COLO668 (cell line): ENCODE data around the gene CACNA1S.

ENCODE experiments used
- DNase-seq: peaks from one replicate; lab custom pipeline; 2025; ENCODE audit not compliant: unreplicated experiment; lab: John Stamatoyannopoulos, UW

The CACNA1S gene

DNA sequence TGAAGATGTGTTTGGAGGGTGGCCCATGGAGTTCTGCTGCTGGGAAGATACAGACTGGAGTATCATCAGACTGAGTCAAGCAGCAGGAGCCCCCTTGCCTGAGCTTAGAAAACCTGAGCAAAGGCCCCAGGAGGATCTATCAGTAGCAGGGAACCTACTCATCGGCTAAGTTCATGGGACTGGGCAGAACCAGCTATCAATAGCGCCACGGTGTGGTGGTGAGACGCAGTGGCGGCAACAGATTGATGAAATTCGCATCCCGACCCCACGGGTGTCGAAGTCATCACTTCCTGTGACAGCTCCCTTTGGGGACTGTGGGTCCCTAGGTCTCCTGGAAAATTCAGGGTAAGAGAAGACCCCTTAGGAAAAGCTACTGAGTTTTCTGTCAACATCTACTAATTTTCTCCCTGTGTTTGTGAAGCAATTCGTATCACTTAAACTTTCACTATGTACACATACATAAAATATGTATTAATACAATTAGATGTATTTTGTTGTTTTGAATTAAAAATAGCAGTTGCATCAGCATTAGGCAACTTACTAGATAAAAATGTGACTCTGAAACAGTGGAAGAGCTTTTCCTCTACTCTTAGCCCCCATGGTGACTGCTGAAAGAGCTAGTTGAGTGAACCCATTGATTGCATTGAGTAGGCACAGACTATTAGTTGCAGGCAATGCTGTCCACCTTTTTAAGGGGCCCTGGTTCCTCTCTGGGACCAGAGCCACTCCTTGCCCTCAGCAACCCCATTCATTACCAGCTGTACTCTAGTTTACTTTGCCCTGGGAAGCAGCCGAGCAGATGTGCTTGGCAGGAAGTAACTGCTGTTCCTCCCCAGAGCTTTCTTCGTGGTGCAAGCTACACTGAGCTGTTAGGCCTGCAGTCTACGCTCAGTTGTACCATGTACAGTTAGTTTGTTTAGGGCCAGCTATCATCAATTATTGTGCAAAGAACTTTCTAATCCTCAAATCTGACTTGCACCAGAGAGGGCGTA lies 7.3 kb upstream of the CACNA1S start:
- DNase-seq, result peak; percentile 39

DNA sequence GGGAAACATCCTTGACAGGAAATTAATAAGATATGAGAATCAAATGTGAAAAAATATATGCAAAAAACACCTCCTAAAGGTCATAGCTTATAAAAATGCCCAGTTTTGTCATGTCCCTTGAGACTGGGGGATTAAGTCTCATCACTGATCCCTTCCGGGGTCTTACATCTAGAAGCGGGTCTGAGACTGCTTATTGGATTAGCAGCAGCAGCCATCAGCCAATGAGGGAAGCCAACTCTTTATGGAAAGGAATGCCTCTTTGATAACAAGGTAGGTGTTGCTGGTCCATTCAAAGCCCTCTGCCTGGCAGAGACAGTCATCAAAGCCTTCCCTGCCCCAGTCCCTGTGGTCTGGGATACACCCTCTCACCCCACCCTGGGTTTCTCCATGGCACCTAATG lies 3.9 kb upstream of the CACNA1S start:
- no peak for DNase-seq

GRCh38 chr1:201115390-201115937 lies 3.2 kb upstream of the CACNA1S start:
- no peak for DNase-seq

GRCh38 chr1:201114245-201115131 lies 2.3 kb upstream of the CACNA1S start:
- peak; percentile 93 for DNase-seq

- no peak for DNase-seq
Measured at GRCh38 chr1:201113451-201114244, 1.4 kb upstream of the CACNA1S start.

DNA sequence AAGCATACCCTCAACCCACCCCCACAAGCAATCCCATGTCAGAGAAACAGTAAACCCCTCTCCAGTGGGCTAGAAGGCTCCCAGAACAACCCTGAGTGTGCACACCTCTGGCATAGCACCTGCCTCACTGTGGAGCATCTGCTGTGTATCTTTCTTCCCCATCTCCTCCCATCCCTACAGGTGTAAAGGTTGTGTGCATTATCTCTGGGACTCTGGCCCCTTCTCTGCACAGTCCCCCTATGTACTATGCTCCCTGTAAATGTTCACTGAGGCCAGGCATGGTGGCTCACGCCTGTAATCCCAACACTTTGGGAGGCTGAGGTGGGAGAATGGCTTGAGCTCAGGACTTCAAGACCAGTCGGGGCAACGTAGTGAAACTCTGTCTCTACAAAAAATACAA lies 700 bp upstream of the CACNA1S start:
- no peak for DNase-seq

GRCh38 chr1:201111672-201112071 lies 554 bp downstream of the CACNA1S start:
- no peak for DNase-seq

- no peak for DNase-seq
Measured at GRCh38 chr1:201111156-201111555, 1.1 kb downstream of the CACNA1S start.

DNA sequence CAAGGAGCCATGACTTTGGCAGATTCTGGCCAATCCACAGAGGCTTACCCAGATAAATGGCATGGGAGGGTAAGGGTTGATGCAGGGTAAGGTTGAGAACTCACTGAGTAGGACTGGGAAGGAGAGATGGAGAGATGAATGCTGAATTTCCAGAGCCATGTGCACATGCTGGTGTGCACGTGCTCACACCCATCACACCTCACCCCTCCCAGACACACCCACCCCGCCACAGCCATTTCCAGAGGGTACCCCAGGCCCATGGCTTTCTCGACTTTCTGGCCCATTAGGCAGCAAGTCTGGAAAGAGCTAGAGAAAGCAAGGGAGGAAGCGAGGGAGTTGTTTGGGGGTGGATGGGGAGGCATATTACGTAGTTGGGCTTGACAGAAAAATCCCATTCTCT lies 1.6 kb downstream of the CACNA1S start:
- no peak for DNase-seq

GRCh38 chr1:201110138-201110537 lies 2.1 kb downstream of the CACNA1S start:
- DNase-seq, result no peak

DNA sequence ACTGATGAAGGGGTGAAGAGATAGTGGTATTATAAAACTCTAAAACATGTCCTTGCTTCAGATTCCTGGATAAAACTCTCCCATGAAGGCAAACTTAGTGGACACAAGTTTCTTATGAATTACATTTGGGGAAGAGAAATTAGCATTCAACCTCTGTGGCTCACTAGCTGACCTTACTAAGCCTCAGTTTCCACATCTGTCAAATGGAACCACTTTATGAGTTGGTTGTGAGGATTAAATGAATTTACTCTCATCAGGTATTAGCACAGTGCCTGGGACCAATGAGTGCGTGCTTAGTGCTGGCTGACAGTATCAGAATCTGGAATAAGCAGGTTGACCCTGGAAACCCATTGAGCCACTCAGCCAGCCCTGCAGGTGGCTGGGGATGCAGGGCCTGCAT lies 2.6 kb downstream of the CACNA1S start:
- DNase-seq, result no peak

GRCh38 chr1:201108614-201109013 lies 3.6 kb downstream of the CACNA1S start:
- DNase-seq, result peak; percentile 69

- no peak for DNase-seq
Measured at GRCh38 chr1:201105688-201106087, 6.5 kb downstream of the CACNA1S start.

GRCh38 chr1:201104141-201104540 lies 8.1 kb downstream of the CACNA1S start:
- no peak for DNase-seq

DNA sequence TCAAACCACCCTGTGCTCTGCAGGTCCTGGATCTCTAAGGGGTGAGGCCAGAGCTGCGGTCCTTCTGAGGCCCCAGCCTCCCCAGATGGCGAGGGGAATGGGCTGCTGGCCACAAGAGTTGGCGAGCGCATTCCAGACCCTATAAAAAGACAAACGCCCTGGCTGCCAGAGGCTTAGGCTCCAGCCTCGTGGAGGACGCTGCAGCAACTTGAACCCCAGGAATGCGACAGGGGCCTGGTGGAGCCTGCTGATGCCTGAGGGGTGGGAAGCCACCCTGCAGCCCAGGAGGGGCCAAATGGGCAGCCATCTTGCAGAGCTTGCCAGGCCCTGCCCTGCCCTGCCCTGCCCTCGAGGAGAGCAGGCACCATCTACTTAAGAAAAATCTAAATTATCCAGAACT lies 8.6 kb downstream of the CACNA1S start:
- DNase-seq, result no peak

DNA sequence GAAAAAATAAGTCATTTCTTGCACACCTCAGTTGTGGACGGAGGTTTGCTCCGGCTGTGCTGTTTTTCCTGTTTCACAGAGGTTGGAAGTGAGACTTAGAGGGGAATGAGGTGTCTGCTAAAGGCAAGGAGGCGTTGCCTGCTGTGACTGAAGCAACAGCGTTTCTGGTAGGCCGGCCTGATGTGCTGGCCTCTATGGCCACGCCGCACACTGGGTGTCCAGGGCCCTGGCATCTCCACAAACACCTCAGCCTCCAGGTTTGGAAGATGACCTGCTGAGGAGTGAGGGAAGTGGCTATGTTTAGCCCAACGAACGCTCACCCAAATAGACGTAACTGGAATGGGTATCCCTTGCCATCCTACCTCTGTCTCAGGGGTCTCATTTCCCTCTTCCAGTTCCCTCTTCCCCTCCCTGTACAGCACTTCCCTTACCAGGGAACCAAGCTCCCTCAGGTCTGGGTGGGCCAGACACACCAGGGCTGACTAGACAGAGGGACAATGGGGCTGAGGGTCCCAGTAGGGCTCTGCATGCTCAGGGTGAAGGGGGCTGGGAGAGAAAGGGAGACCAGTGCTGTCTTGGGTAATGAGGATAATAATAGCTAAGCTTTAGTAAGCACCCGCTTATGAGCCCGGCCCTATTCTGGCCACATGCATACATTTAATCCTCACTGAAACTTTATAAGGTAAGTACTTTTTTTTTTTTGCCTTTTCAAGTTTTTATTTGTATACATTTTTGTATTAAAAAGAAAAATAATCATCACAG lies 11.9 kb downstream of the CACNA1S start:
- no peak for DNase-seq

- no peak for DNase-seq
Measured at GRCh38 chr1:201098992-201099677, 13.1 kb downstream of the CACNA1S start.

DNA sequence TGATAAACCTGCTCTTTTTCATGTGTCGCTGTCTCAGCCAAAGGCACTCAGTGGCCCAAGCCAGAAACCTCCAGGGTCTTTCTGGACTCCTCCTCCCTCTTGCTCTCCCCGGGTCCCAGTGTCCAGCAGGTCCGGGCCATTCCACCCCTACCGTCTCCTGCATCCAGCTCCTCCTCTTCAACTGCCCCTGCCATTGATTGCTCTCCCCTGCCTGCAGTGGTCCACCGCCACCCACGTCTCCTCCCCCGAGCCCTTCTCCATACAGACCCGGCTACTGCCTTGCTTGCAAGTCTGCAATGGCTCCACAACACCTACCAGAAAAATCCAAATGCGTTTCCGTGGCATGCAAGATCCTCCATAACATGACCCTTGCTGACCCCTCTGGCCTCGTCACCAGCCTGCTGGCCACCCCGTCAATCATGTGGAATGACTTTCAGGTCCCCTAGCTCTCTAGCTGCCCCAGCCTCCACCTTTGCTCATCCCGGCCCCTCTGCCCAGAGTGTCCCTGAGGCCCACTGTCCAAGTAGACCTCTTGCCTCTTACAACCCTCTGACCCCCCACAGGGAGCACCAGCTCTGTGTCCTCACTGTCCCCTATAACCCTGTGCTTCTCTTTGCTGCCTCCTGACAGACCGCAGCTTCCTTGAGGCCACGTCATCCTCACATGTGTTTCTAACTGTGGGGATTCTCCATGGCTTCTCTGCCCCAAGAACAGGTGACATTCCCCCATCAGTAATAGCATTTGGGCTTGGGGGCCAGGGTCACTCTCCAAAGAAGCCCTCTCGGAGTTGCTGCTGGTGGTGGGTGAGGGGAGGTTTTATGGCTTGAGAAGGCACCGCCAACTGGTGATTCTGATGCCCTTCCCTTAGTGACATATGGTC lies 15.0 kb downstream of the CACNA1S start:
- no peak for DNase-seq
